HT1080 (cell line): ENCODE data around the gene DPF3. TPM values are rescaled to one million over a fixed set of nuclear protein-coding genes. Genes with fewer than 3 reads are reported as not detected.
"Not testable (repeated sequence)": the region's sequence is repeated elsewhere in the genome, so short reads cannot be mapped to it uniquely, and the experiment has no call there.

Experiments used
- DNase-seq: peaks from one replicate; pipeline ENCODE4 v3.0.0-alpha.2; 2015; ENCODE audit warnings: low read depth
- total RNA-seq: library from RNA; depleted of rRNA; stranded (reverse); fragments of >200 nt; shearing (Covaris generic); gene quantifications from 2 replicates; pipeline ENCODE4 v1.2.3, GENCODE V29; 2014

Gene DPF3
- total RNA-seq, 1 experiment from 2014 or later: 2.2 TPM

DNA sequence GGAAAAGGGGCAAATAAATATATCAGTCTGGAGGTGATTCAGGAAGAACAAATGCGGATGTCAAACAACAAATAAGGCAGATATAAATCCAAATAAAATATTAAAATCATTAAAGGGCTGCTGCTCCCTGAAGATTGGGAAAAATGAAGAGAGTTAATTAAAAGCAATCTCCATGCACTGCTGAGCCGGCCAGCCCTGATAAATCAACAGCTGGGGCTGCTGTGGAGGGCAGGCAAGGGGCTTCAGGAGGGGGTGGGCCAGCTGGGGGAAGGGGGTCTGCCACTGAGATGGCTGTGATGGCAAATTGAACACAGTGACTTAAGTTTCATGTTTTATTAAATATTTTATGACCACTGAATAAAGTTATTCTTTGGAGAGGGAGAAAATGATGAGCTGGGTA, 12.4 kb downstream of the DPF3 start:
- no peak for DNase-seq

DNA sequence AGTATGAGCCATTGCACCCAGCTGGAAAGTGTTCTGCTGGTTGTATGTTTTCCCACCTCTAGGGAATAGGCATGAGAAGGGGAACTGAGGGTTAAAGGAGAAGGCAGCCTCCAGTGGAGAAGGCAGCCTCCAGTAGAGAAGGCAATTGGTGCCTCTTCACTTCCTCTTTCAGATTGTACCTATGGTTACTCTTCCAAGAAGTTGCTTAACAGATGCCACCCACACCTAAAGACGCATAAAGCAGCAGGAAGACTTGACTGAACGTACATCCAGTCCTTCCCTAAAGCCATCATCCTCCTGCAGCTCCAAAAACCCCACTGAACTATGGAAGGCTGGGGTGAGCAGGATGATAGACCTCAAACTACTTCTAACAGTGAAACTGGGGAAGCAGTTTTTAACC, 13.1 kb downstream of the DPF3 start:
- no peak for DNase-seq

- DNase-seq: no peak
Observed at GRCh38 chr14:72880164-72880563, 13.7 kb downstream of the DPF3 start.

DNA sequence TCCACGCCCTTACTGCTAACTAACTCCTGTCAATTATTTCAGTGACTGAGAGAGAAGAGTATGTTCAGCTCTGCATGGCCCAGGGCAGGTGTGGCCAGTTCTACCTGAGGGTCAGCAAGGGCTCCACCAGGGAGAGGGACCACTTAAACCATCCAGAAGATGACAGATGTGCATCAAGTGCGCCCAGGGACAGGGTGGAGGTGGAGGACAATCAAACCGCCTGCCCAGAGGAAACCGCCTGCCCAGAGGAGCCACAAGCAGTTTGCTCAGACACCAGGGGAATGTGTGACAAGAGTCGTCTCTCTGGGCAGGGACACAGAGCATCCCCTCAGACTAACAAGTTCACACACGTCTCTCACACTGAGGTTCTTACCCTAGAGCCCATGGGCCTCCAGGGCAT, 14.5 kb downstream of the DPF3 start:
- DNase-seq: no peak

DNA sequence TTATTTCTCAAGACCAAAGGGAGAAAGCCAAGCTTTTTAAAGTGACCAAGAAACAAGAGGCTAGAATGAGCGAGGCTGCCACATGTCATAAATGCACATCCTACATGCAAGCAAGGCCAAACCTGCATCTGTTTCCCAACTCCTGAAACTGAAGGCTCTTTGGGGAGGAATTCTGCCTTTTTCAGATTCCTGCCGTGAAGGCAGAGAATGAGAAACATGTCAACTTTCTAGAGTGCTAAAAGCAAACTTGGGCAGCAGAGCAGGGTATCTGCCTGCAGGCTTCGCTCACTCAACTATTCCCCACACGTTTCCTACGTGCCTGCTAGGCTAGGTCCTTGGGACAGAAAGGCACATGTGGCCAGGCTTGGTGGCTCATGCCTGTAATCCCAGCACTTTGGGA, 15.2 kb downstream of the DPF3 start:
- DNase-seq: no peak

DNA sequence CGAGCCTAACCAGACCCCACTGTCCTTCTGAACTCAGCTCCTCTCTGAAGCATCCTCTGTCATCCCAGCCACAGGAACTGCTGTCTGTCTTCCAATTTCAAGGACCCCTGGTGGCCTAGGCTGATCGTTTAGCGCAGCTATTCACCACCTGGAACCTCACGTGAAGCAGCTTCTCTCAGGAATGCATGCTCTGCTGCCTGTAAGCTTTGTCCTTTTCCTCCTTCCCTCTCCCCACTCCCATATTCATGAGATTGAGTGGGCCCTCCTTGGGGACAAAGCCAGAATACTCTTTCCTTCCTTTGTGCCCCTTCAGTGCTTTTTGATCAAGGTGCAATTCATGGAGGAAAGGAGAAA, 17.2 kb downstream of the DPF3 start:
- DNase-seq: no peak

GRCh38 chr14:72876005-72876709, 17.7 kb downstream of the DPF3 start:
- no peak for DNase-seq

- DNase-seq: not testable (repeated sequence)
Observed at GRCh38 chr14:72870878-72871277, 23.0 kb downstream of the DPF3 start.

DNA sequence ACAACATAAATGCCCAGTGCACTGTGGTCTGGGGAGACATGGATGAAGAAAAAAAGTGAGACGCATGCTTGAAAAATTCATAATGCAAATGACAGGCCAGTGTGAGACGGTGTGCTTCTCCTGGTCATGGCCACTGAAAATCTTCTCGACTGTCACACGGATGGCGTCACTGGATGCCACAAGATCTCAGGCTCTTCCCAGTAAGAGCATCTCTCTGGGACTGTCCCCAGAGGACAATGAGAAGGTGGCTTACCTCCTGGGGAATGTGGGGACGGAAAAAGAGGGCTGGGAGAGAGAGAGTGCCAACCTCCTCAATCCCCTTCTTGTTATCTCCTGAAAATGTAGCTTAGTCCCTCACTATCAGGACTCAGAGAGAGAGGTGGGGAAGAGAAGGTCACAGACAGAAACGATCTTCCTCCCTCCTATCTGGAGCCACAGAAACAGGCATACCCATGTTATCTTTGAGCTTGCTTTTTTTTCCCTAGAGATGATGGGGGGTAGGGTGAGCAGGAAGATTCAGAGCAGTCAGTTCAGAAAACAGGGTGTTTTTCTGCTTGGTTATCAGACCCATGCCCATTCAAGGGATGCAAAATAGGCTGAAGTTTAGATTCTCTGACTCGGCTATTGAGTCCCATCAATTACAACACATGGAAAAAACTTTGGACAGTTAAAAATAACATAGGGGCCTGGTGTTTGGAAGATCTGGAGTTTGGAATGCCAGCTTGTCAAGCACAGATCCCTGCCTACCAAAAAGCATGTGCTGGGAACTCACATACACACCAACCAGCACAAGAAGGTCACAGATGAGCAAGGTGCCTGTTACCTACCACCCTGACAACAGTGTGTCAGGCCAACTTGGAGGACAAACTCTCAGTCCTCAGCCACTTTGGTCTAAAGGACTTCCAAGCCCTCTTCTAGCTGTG, 24.2 kb downstream of the DPF3 start:
- no peak for DNase-seq

- no peak for DNase-seq
Observed at GRCh38 chr14:72868500-72868899, 25.4 kb downstream of the DPF3 start.

GRCh38 chr14:72864712-72865365, 29.1 kb downstream of the DPF3 start:
- no peak for DNase-seq

DNA sequence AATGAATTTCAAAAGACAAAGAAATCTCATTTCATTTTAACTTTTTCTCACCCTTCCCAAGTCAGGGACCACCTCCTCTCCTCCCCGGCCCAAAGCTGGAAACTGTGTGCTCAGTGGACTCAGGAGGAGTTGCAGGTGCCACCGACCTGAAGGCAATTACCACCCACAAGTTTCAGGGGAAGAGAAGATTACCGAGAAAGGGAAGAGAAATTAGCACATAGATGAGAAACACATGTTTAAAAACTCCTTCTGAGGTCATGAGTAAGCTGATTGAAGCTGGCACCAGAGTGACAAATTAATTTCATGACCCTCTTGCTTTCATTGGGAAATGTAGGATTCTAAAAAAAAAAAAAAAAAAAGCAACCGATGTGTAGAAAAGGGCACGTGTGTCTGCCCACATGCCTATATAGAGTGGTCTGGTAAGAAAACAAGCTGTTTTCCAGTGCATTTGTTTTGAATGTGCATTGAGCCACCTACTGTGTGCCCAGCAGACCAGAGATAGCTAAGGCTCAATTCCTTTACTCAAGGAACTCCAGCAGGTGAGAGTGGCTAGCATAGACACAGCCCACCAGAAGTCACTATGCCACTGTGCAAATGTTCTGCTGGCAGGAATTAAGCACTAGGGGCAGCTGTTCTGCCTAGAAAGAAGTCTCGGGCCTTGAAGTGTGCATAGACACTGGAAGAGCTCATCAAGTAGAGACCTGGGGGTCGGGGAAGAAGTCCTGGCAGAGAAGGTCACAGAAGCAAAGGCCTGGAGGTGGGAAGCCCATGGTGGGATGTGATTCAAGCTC, 30.5 kb downstream of the DPF3 start:
- no peak for DNase-seq

- no peak for DNase-seq
Observed at GRCh38 chr14:72856530-72857266, 37.2 kb downstream of the DPF3 start.

DNA sequence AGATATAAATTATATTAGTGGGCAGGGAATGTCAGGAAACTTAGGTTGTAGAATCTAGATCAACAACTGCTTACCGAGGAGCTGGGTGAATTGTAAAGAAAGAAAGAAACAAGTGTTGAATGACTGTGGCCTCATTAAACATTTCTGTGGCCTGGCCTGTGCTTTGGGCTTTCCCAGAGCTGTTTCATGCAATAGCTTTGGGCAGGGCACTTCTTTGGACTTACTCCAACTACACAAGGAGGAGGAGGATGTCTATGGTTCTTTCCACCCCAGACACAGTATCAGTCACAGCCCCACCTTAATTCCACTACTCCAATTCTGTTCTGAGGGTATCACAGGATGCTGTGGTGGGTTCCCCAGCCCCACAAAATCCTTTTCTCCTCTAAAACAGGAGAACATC, 38.0 kb downstream of the DPF3 start:
- DNase-seq: peak; percentile 6

GRCh38 chr14:72852194-72852593, 41.7 kb downstream of the DPF3 start:
- DNase-seq: no peak

DNA sequence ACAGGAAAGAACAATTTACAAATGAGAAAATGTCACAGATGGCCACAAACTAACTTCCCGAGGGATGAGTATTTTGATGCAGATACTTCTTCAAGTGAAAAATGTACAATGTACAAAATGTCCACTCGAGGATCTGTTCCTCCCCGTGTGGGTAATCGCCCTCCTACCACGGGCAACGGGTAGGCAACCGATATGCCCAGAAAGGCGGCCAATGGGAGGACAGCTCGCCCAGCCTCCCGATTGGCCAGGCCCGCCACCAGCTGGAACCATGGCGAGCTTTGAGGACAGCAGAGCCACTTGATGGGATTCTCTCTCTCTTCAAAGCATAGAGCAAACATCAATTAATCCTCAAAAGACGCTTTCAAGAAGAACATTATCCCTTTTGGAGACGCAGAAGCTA, 42.3 kb downstream of the DPF3 start:
- DNase-seq: no peak

DNA sequence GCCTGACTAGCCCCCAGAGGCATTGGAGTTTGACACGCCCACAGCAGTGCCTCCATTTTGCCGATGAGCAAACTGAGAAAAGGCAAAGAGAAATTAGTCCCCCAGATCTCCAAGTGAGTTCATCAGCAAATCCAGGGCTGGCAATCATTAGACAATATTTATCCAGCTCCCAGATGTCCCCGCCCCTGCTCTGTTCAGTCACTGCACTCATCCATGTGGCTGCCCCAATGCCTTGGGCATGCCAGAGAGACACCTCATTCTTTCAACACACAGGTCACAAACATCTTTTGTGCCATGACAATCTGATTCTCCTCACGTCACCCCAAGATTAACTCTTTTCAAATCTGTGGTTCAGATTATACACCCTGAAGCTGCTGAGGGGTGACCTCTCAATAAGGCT, 43.5 kb downstream of the DPF3 start:
- DNase-seq: no peak

DNA sequence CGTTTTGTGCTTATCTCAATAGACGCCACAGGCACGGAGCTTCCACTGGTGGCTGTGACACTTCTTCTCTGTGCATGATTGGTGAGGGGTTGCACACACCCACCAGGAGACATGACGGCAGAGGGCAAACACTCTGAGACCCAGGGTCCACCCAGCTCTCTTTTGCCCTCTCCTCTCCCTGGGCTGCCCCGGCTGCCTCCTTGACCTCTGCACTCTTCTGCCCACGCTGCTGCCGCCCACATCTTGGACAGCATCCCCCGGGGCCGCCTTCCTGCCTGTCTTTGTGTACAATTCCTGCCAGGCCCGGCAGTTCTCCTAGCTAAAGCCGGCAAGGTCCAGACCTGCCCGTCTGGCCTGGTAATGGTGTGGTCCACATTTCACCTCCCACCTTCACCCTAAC, 44.7 kb downstream of the DPF3 start:
- DNase-seq: no peak

- peak; percentile 3 for DNase-seq
Observed at GRCh38 chr14:72847721-72848120, 46.2 kb downstream of the DPF3 start.

DNA sequence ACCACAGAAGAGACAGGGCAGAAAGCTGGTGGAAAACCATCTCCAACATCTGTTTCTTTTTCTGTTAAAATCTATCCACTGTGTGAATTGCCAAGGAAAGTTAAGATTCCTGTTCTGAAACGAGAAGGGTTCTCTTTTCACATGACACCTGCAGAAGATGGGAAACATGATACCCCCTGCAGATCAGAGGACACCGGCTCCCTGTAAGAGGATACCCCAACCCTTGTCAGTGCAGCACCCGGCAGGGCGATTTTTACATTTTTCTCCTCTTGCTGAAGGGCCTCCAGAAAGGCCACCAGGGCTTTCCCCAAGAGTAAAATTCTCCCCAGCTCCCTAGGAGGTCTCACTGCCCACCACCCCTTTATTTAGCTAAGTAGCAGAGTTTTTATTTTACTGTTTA, 48.2 kb downstream of the DPF3 start:
- DNase-seq: no peak

- DNase-seq: no peak
Observed at GRCh38 chr14:72845196-72845595, 48.7 kb downstream of the DPF3 start.
